Activated CD4-positive, alpha-beta T cell treated with anti-CD3 and anti-CD28 coated beads for 24 hours (primary cell): ENCODE results near the gene FBXO33.
"Not testable (repeated sequence)": the region's sequence is repeated elsewhere in the genome, so short reads cannot be mapped to it uniquely, and the experiment has no call there.

ENCODE experiments used
- DNase-seq, 2 donors: peaks; one replicate each; pipeline ENCODE4 v3.0.0-alpha.2; 2020; ENCODE audit warnings: low read depth in 2 of 2

Gene FBXO33

DNA sequence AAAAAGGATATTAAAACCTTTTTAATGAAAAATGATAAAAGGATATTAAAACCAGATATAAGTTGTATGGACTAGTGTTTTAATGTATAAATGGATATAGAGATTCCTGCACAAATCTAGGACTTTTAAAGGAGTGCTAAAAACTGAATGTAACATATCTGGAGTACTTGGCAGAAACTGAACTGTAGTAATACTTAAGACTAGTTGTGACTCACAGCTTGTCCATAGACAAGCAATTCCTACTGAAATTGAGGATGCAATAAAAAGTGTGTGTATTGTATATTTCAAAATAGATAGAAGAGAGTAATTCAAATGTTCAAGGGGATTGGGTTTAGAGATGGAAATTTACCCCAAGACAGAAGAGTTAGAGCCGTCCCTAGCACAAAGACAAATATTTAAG, 59.6 kb downstream of the FBXO33 start:
- DNase-seq, result no peak

DNA sequence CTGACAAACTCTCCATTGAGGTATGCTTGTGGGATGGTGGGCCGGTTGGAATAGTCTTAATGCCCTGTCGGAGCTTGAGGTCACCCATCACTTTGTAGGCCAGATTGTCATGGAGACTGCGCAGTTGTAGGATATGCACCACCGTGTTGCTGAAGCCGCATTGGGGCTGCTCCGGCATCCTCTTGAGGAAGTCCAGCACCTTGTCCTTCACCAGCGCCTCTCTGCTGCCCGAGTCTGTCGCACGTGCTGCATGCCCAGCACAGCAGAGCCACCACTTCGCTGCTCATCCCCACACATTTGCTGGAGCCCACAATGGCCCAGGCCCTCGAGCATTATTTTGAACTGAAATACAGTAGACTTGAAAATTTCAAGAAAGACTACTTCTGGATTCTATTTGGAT, 61.8 kb downstream of the FBXO33 start:
- no peak for DNase-seq

DNA sequence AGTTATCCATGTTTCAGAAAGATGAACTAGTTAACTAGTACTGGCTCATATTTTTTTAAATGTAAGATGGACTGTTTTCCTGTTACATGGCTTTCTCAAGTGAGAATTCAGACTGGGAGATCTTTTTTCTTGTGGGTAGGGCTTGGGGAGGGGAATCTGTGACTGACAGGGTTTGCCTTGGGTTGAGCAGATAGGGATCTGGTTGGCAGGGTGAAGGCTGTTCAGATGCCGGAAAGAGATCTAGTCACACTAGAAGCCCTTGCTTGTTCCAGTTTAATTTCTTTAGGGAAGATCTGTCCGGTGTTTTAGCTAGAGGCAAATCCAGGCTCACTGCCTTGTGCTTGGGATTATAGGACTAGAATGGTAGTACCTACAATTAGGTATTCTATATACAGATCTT, 63.2 kb downstream of the FBXO33 start:
- DNase-seq, result no peak

DNA sequence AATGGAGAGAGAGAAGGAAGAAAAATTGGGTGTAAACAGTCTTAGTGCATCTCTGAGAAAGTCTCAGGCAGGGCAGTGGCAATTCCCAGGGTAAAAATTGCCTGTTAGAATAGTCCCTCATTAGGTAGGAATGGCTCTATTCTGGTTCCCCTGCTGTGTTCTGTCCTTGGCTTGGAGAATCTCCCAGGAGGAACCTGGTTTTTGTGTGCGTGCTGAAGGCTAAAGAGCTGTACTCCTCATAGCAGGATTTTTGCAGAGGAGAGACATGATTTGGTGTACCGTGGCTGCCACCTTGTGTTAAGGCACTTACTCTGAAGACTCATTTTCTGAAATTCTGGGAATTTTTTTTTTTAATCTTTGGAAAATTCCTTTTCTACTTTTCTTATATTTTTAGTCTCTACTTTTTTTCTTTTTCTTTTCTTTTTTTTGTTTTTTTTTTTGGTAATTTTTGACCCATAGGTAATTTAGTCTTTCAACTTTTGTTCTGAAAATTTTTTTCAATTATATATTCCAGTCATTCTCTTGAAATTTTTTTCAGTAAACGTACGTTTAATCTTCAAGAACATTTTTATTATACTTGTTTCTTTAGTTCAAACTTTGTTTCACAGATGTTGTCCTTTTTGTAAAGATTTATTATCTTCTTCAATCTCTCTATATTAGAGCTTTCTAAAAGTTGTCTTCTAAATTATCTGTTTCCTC, 63.8 kb downstream of the FBXO33 start:
- peak in 1 of 2 donors; percentile 16 for DNase-seq

DNA sequence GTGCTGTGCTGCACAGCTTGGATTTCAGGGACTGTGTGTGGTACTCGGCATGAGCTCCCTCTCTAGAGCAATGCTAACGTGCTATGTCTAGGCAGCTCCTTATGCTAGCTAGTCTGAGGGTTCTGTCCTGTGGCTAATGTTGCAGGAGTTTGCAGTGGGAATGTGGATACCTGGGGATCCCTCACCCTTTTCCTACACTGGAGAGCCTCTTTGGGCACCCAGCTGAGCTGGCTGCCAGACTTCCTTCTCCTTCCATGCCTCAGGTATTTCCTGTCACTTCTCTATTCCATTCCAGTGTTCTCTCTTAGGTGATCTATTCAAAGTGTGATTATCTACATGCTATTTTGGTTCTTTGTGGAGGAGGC, 64.9 kb downstream of the FBXO33 start:
- no peak for DNase-seq

DNA sequence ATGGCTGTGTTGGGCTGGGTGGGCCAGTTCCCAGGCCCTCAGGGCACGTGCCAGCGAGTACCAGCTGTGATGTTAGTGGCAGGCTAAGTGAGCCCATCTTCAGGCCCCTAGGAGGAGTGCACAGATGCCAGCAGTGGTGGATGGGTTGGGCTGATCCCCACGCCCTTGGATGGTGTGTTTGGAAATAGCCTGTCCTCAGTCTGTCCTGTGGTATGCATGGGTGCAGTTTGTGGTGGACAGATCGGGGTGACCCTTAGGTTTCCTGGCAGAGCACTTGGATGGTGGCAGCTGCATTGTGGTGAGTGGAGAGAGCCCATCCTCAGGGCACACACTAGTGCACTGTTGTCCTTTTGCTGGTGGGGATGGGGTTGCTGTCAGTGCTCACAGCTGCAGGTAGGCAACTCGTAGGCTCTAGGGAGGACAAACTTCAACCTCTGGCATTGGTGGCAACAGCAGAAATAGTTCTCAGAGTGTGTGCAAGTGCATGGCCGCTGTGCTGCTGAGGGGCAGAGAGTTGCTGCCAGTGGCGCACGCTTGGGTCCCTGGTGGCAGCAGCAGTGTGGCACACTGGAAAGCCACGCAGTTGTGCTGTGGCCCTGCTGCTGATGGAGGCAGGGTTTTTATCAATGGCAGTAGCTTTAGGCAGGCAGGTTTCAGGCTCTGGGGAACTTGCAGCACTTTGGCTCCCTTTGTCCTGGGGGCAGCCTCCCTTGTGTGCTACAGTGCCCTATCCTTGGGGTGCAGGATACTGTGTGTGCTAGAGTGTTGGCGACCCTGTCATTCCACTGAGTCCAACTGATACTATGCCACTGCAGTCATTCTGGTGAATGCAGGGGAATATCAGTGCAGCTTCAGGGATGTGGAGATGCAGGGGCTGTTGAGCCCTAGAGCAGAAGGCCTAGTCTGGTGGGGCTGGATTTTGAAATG, 65.5 kb downstream of the FBXO33 start:
- DNase-seq, result no peak

DNA sequence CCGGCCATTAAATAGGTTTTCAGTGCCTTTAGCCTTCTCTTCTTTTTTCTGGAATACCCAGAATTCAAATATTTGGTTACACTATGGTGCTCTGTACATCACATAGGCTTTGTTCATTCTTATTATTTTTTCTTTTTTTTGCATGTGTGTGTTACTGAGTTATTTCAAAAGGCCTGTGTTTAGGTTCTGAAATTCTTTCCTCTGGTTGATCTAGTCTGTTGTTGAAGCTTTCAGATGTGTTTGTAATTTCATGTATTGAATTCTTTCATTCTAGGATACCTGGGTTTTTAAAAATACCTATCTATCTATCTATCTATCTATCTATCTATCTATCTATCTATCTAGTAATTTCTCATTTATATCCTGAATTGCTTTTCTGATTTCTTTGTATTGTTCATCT, 66.9 kb downstream of the FBXO33 start:
- DNase-seq, result no peak

DNA sequence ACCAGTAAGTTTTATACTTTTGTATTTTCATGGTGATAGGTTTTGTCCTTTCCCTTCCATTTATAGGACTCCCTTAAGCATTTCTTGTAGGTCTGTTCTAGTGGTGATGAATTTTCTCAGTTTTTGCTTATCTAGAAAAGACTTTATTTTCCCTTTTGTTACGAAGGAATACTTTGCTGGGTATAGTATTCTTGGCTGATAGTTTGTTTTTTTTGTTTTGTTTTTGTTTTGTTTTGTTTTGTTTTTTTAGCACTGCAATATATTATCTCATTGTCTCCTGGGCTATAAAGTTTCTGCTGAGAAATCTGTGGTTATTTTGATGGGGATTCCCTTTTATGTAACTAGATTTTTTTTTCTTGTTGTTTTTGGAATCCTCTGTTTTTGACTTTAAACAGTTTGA, 67.7 kb downstream of the FBXO33 start:
- DNase-seq, result no peak

DNA sequence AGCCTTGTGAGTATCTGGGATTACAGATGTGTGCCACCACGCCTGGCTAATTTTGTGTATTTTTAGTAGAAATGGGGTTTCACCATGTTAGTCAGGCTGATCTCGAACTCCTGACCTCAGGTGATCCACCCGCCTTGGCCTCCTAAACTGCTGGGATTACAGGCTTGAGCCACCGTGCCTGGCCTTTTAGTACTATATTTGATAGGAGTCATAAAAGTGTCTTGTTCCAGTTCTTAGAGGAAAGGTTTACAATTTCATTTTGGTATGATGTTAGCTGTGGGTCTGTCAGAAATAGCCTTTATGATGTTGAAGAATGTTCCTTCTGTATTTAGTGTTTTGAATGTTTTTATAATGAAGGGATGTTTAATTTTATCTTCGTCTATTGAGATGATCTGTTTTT, 70.7 kb downstream of the FBXO33 start:
- DNase-seq, result not testable (repeated sequence)

DNA sequence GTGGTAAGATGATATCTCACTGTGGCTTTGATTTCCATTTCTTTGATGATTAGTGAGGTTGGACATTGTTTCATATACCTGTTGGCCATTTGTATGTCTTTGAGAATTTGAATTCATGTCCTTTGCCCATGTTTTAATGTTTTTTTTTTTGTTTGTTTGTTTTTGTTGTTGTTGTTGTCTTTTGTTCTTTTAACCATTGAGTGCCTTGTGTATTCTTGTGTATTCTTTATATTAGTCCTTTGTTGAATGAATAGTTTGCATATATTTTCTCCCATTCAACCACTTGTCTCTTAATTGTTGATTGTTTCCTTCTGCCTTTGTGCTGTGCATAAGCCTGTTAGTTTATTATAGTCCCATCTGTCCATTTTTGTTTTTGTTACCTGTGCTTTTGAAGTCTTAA, 71.9 kb downstream of the FBXO33 start:
- no peak for DNase-seq

DNA sequence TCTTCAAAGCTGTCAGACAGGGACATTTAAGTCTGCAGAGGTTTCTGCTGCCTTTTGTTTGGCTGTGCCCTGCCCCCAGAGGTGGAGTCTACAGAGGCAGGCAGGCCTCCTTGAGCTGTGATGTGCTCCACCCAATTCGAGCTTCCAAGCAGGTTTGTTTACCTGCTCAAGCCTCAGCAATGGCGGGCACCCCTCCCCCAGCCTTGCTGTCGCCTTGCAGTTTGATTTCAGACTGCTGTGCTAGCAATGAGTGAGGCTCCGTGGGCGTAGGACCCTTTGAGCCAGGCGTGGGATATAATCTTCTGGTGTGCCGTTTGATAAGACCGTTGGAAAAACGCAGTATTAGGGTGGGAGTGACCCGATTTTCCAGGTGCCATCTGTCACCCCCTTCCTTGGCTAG, 73.2 kb downstream of the FBXO33 start:
- not testable (repeated sequence) for DNase-seq

DNA sequence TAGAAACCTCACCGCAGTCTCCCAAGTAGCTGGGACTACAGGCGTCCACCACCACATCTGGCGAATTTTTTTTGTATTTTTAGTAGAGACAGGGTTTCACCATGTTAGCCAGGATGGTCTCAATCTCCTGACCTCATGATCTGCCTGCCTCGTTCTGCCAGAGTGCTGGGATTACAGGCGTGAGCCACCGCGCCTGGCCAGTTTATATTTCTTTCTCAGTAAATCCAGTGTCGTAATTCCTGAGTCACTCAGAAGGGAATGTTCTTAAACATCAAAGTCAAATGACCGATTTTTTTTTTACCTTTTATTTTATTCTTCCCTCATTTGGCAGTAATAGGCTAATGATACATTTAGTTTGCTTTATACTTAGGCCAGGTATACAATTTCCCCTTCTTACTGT, 80.5 kb downstream of the FBXO33 start:
- no peak for DNase-seq

DNA sequence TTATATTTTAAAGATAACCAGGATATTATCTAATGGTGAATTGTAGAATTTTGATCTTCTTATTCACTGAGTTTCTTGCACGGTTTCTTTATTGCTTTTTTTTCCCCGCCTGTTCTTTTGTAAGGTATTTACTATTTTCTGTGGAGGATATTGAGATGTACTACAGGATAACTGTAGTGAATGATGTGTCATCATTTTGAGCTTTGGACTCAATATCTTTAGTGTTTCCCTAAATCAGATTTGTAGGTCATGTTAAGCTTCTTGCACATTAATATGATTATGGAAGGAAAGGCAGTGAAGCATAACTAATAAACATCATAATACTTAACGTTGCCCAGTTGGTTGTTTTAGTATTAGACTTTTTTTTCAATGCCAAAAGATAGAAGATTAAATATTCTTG, 81.4 kb downstream of the FBXO33 start:
- no peak for DNase-seq
